Uterus (tissue), 4 donors: ENCODE results near the gene CDYL2. TPM values are rescaled to one million over a fixed set of nuclear protein-coding genes. Genes with fewer than 3 reads are reported as not detected.

Source experiments
- DNase-seq, 2 donors: peaks; one replicate each; pipeline ENCODE4 v3.0.0-alpha.2; 2019 to 2020
- H3K27ac ChIP-seq, 2 donors: fragments of 200-600 bp; sonication (generic); 1 replicate in 1 of 2; 2 replicates in 1 of 2; pipeline ENCODE4 v1.5.1; 2016 to 2018
- H3K27me3 ChIP-seq, 2 donors: fragments of 200-600 bp; sonication (generic); one replicate each; pipeline ENCODE4 v1.5.1; 2018 to 2019; ENCODE audit warnings: control low read depth in 1 of 2
- H3K36me3 ChIP-seq, 2 donors: fragments of 200-600 bp; sonication (generic); one replicate each; pipeline ENCODE4 v1.5.1; 2019; ENCODE audit warnings: control low read depth in 1 of 2
- H3K4me1 ChIP-seq, 2 donors: fragments of 200-600 bp; sonication (generic); one replicate each; pipeline ENCODE4 v1.5.1; 2018 to 2019; ENCODE audit warnings: control low read depth in 1 of 2
- H3K4me3 ChIP-seq, 2 donors: fragments of 200-600 bp; sonication (generic); 1 replicate in 1 of 2; 2 replicates in 1 of 2; pipeline ENCODE4 v1.5.1; 2018 to 2019; ENCODE audit warnings: mild to moderate bottlenecking in 1 of 2
- H3K9me3 ChIP-seq, 2 donors: fragments of 200-600 bp; sonication (generic); one replicate each; pipeline ENCODE4 v1.5.1; 2019; ENCODE audit warnings: control low read depth in 1 of 2
- POLR2A ChIP-seq, 2 donors: fragments of 450-650 bp; IDR thresholded peaks; one replicate each; pipeline ENCODE4 v1.6.1; 2016; ENCODE audit warnings: antibody characterized with exemption in 2 of 2, mild to moderate bottlenecking in 1 of 2, moderate library complexity in 1 of 2
- intact Hi-C: fragments of 100-400 bp; cut with DNase I; formaldehyde crosslinking; loops from one replicate; pipeline ENCODE4 v1.15.1; 2023; ENCODE audit warnings: low total_unique reads
- total RNA-seq, 4 donors: library from RNA; depleted of rRNA in 3 of 4; stranded (reverse); fragments of >200 nt in 3 of 4; gene quantifications; one replicate each; pipeline versions ENCODE4 v1.1.0 to v1.2.4, GENCODE V29; 2014 to 2023
- TF ChIP-seq, protein P1 (sequence below), 4 experiments: fragments of 200-600 bp in 2 of 4; fragments of 450-650 bp in 2 of 4; sonication (generic) in 2 of 4; IDR thresholded peaks; one replicate each; pipeline ENCODE4 v1.5.1; 2016 to 2019; ENCODE audit warnings: antibody characterized with exemption in 4 of 4, mild to moderate bottlenecking in 2 of 4, moderate library complexity in 1 of 4
- donor health status: DM: yes; HTN: yes; CAD: no.

CDYL2 gene
- total RNA-seq, 4 donors from 2014 or later, result 2.3 to 9.1 (median 5.1) TPM

DNA sequence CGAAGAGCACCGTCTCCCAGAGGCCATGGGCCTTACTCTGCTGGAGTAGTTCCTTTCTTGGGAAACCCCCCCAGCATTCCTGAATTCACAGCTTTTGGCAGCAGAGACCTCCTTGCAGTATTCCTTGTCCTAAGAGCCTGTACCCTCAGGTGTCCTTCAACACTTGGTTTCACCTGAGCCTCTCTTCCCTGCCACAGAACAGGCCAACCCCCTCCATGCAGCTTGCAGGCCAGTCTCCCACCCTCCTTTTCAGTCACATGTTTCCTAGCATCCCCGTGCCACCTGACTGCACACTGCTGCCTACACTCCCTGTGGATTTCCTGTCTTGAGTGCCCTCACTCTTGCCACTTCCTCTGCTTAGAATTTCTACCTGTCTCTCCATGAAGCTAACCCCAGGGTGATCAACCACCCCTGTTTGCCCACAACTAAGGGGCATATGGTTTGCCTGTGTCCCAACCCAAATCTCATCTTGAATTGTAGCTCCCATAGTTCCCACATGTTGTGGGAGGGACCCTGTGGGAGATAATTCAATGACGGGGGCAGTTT lies 198.1 kb downstream of the CDYL2 start:
- no peaks in the 10 kb centered on the region for H3K9me3 ChIP-seq
- intact Hi-C loops, result no loop called here
- DNase-seq, result no peak
- no peak overlapping the region for H3K27ac ChIP-seq
- no peaks in the 10 kb centered on the region for H3K4me1 ChIP-seq
- no peaks in the 10 kb centered on the region for H3K27me3 ChIP-seq
- no peaks in the 10 kb centered on the region for H3K36me3 ChIP-seq
- no peak for TF ChIP-seq POLR2A (IDR thresholded peaks at IDR 0.05)
- TF ChIP-seq, protein P1, sequence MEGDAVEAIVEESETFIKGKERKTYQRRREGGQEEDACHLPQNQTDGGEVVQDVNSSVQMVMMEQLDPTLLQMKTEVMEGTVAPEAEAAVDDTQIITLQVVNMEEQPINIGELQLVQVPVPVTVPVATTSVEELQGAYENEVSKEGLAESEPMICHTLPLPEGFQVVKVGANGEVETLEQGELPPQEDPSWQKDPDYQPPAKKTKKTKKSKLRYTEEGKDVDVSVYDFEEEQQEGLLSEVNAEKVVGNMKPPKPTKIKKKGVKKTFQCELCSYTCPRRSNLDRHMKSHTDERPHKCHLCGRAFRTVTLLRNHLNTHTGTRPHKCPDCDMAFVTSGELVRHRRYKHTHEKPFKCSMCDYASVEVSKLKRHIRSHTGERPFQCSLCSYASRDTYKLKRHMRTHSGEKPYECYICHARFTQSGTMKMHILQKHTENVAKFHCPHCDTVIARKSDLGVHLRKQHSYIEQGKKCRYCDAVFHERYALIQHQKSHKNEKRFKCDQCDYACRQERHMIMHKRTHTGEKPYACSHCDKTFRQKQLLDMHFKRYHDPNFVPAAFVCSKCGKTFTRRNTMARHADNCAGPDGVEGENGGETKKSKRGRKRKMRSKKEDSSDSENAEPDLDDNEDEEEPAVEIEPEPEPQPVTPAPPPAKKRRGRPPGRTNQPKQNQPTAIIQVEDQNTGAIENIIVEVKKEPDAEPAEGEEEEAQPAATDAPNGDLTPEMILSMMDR (IDR thresholded peaks at IDR 0.05), result no peak
- no peak overlapping the region for H3K4me3 ChIP-seq

DNA sequence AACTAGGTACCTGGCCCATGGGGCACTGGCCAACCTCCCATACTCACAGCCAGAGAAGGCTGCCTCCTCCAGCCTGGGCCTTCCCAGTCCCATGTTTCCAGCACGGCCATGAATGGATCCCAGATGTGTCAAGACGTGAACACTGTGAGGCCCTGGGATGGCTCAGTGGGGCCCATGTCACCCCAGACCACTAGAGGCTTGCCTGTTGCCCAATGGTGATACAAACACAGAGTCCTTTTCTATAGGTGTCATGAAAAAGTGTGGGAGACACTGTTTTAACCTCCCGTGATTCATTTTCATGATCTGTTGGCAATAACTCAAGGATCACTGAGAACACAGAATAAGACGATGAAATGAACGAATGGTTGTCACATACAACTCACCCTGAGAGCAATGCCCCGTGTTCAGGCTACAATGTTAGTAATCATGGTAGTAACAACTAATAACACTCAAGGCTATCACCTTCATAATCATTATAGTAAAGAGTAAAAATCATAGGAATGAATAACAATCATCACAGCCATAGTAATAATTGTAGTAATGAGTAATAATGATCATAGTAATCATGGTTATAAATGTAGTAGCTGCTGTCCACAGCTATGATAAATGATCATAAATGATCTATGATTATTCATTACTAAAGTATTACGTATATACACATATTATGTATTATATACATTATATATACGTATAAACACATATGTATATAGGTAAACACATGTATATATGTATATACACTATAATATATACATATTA lies 199.6 kb downstream of the CDYL2 start:
- no peaks in the 10 kb centered on the region for H3K4me1 ChIP-seq
- H3K27ac ChIP-seq, result no peak overlapping the region
- H3K27me3 ChIP-seq, result no peaks in the 10 kb centered on the region
- intact Hi-C loops, result no loop called here
- DNase-seq, result no peak
- H3K9me3 ChIP-seq, result no peaks in the 10 kb centered on the region
- no peak overlapping the region for H3K4me3 ChIP-seq
- TF ChIP-seq, protein P1 (IDR thresholded peaks at IDR 0.05), result no peak
- H3K36me3 ChIP-seq, result no peaks in the 10 kb centered on the region

DNA sequence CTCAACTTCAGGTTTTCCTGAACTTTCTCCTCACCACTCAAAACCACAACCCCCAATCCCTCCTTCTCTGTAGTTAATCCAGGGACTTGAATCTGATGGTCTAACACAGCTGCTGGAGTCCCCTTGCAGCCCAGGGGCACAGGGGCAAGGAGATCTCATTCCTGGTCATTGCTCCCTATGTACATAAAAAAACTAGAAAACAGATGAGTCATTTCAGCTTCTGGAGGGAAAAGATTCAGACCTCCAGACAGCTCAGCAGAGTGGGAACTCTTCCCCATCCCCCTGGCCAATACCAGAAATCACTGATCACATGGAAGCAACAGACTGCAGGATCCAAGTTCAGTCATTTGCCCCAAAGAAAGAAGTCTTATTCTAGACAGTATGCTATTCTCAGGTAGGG lies 201.5 kb downstream of the CDYL2 start:
- H3K4me1 ChIP-seq, result no peaks in the 10 kb centered on the region
- no peaks in the 10 kb centered on the region for H3K36me3 ChIP-seq
- no peak for DNase-seq
- intact Hi-C loops, result no loop called here
- H3K27me3 ChIP-seq, result no peaks in the 10 kb centered on the region
- TF ChIP-seq, protein P1 (IDR thresholded peaks at IDR 0.05), result no peak
- no peak for TF ChIP-seq POLR2A (IDR thresholded peaks at IDR 0.05)
- H3K4me3 ChIP-seq, result no peak overlapping the region
- H3K9me3 ChIP-seq, result no peaks in the 10 kb centered on the region
- no peak overlapping the region for H3K27ac ChIP-seq

DNA sequence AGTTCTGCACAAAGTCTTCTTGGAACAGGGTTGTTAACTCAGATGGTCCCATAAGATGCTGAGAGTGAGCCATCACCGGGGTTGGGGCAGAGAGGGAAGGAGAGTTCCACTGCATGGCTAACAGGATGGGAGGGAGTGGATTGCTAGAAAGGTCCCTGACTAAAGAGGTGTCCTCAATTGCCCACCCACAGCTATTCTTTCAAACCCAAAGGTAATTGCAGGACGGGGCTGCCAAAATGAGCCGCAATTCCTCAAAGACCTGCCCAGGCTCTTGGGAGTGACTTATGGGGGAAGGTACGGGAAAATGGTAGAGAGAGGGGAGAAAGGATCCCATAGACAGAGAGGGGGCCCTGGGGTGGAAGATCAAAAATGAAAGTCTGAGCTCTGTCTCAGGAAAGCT lies 203.2 kb downstream of the CDYL2 start:
- H3K9me3 ChIP-seq, result no peaks in the 10 kb centered on the region
- H3K27ac ChIP-seq, result no peak overlapping the region
- no peak for DNase-seq
- H3K4me3 ChIP-seq, result no peak overlapping the region
- H3K27me3 ChIP-seq, result no peaks in the 10 kb centered on the region
- no peaks in the 10 kb centered on the region for H3K36me3 ChIP-seq
- no peak for TF ChIP-seq POLR2A (IDR thresholded peaks at IDR 0.05)
- TF ChIP-seq, protein P1 (IDR thresholded peaks at IDR 0.05), result no peak
- intact Hi-C loops, result no loop called here
- H3K4me1 ChIP-seq, result no peaks in the 10 kb centered on the region

DNA sequence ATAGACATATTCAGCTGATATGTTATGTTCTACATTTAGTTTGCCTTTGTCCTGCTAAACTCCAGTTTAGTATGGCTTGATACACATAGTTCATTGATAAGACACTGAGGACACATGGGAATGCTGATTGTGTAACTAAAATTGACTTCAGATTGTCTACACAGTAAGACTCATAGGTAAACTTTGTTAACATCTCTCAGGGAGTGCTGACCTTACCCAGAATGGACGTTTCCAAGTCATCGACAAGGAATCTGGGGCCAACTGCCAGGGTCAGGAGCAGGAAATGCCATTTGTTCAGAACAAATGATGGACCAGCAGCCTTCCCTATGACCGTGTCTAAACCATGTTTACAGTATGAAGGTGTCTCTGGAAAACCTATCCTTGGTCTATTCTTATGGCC lies 204.9 kb downstream of the CDYL2 start:
- TF ChIP-seq POLR2A (IDR thresholded peaks at IDR 0.05), result no peak
- TF ChIP-seq, protein P1 (IDR thresholded peaks at IDR 0.05), result no peak
- intact Hi-C loops, result no loop called here

More for the DNA sequence above, 204.9 kb downstream of the CDYL2 start:
- Histone ChIP-seq H3K36me3 (no peaks in the 10 kb centered on the region), H3K4me1 (no peaks in the 10 kb centered on the region), H3K9me3 (no peaks in the 10 kb centered on the region), H3K4me3 (no peak overlapping the region), H3K27ac (no peak overlapping the region), H3K27me3 (no peaks in the 10 kb centered on the region)
- DNase-seq, result no peak
